Loucy (cell line): Measurements from ENCODE around the gene HEG1.

Source experiments
- H2AFZ ChIP-seq: fragments of 200-600 bp; sonication (generic); 2 replicates; pipeline ENCODE4 v1.6.0; 2016; ENCODE audit warnings: antibody characterized with exemption, mild to moderate bottlenecking, low read length, moderate library complexity
- H3F3A ChIP-seq: fragments of 200-600 bp; 2 replicates; pipeline ENCODE4 v1.6.0; 2016; ENCODE audit warnings: antibody characterized with exemption, low read depth, mild to moderate bottlenecking
- H3K27me3 ChIP-seq: fragments of 200-600 bp; sonication (generic); 2 replicates; pipeline ENCODE4 v1.6.1; 2014; ENCODE audit warnings: low read length, mild to moderate bottlenecking; ENCODE audit not compliant: insufficient read depth, poor library complexity, severe bottlenecking
- H3K36me3 ChIP-seq: fragments of 200-600 bp; sonication (generic); 2 replicates; pipeline ENCODE4 v1.6.1; 2016; ENCODE audit warnings: low read length; ENCODE audit not compliant: insufficient read depth
- H3K4me1 ChIP-seq: fragments of 200-600 bp; sonication (generic); 2 replicates; pipeline ENCODE4 v1.5.1; 2014; ENCODE audit warnings: low read length, mild to moderate bottlenecking; ENCODE audit not compliant: insufficient read depth, poor library complexity, severe bottlenecking
- H3K4me2 ChIP-seq: fragments of 200-600 bp; sonication (generic); 2 replicates; pipeline ENCODE4 v1.6.0; 2014; ENCODE audit warnings: antibody characterized with exemption, low read length, low read depth, mild to moderate bottlenecking; ENCODE audit not compliant: poor library complexity, severe bottlenecking
- H3K4me3 ChIP-seq: fragments of 200-600 bp; sonication (generic); 2 replicates; pipeline ENCODE4 v1.5.1; 2014; ENCODE audit warnings: low read length, mild to moderate bottlenecking, mixed read lengths; ENCODE audit not compliant: poor library complexity, severe bottlenecking
- H3K79me2 ChIP-seq: fragments of 200-600 bp; sonication (generic); 2 replicates; pipeline ENCODE4 v1.6.1; 2014; ENCODE audit warnings: low read length; ENCODE audit not compliant: insufficient read depth
- H3K9ac ChIP-seq: fragments of 200-600 bp; sonication (generic); 2 replicates; pipeline ENCODE4 v1.6.0; 2014; ENCODE audit warnings: mild to moderate bottlenecking, low read depth, low read length, moderate library complexity; ENCODE audit not compliant: poor library complexity, severe bottlenecking
- H3K9me2 ChIP-seq: fragments of 200-600 bp; sonication (generic); replicated peaks from 2 replicates; pipeline ENCODE4 v1.6.1; 2016; ENCODE audit warnings: low read depth, low read length, mixed read lengths
- H3K9me3 ChIP-seq: fragments of 200-600 bp; sonication (generic); 2 replicates; pipeline ENCODE4 v1.6.1; 2014; ENCODE audit warnings: mild to moderate bottlenecking, antibody characterized with exemption, low read length, low read depth; ENCODE audit not compliant: insufficient read depth
- H4K20me1 ChIP-seq: fragments of 200-600 bp; sonication (generic); 2 replicates; pipeline ENCODE4 v1.6.0; 2014; ENCODE audit warnings: antibody characterized with exemption, low read length, mild to moderate bottlenecking; ENCODE audit not compliant: insufficient read depth, poor library complexity, severe bottlenecking
- EZH2phosphoT487 ChIP-seq: fragments of 200-600 bp; IDR thresholded peaks from 2 replicates; pipeline ENCODE4 v1.6.1; 2018; ENCODE audit warnings: antibody characterized with exemption, mild to moderate bottlenecking, moderate library complexity, borderline replicate concordance
- TF ChIP-seq, protein P1 (sequence below): fragments of 200-600 bp; sonication (generic); conservative IDR thresholded peaks from 2 replicates; pipeline ENCODE4 v1.5.1; 2014; ENCODE audit warnings: mild to moderate bottlenecking, antibody characterized with exemption, low read length

HEG1 gene

DNA sequence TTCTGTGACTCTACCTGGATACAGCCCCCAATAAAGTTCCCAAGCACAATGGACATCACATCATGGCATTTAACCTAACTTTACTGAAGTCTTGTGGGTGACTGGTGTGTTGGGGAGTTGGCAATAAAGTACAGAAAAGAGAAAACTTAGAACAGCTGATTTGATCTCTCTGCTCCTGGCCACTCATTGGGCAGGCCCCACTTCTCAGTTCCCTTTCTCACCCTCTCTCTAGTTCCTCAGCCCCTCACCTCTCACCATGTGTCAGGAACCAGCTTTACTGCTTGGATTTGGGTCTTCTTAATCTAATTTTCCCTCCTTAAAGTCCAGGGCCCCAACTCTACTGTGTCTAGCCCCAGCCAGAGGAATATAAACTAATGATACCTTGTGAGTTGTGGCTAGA is 120.5 kb downstream of the HEG1 start:
- Histone ChIP-seq H3K4me1 (no peaks in the 10 kb centered on the region), H3K9me2 (no peaks in the 10 kb centered on the region), H3K79me2 (no peaks in the 10 kb centered on the region), H3K4me2 (no peak overlapping the region), H4K20me1 (no peaks in the 10 kb centered on the region), H3K9me3 (no peaks in the 10 kb centered on the region), H3K27me3 (no peaks in the 10 kb centered on the region), H3F3A (no peaks in the 10 kb centered on the region), H3K9ac (no peak overlapping the region), H3K4me3 (no peak overlapping the region), H2AFZ (no peak overlapping the region), H3K36me3 (no peaks in the 10 kb centered on the region)
- no peak for TF ChIP-seq EZH2phosphoT487
- TF ChIP-seq, protein P1, sequence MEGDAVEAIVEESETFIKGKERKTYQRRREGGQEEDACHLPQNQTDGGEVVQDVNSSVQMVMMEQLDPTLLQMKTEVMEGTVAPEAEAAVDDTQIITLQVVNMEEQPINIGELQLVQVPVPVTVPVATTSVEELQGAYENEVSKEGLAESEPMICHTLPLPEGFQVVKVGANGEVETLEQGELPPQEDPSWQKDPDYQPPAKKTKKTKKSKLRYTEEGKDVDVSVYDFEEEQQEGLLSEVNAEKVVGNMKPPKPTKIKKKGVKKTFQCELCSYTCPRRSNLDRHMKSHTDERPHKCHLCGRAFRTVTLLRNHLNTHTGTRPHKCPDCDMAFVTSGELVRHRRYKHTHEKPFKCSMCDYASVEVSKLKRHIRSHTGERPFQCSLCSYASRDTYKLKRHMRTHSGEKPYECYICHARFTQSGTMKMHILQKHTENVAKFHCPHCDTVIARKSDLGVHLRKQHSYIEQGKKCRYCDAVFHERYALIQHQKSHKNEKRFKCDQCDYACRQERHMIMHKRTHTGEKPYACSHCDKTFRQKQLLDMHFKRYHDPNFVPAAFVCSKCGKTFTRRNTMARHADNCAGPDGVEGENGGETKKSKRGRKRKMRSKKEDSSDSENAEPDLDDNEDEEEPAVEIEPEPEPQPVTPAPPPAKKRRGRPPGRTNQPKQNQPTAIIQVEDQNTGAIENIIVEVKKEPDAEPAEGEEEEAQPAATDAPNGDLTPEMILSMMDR: no peak

DNA sequence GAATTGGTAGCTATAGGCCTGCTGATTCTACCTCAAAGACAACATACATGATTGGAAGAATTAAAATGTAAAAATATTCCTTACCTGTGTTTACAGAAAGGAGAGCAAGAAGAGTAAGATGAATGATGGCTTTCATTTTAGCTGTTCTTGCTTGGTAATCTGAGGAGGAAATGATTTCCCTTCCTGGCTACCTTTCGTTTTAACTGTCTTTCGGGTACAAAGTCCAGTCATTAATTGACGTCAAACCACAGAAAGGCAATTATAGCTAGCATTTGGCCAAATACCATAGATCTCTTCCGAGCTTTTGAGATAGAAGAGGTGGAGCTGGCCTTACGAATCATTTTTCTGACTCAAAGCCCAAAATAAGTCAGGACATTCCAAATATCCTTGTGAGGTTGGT is 121.2 kb downstream of the HEG1 start, which contains the start of gene MUC13:
TSS of gene MUC13 (minus strand) at position 175 of the 400 bp plus-strand sequence. CDS start at position 136, 39 bp downstream.
- no peaks in the 10 kb centered on the region for H3K79me2 ChIP-seq
- no peak within 1 kb of the TSS for H2AFZ ChIP-seq
- H3F3A ChIP-seq: no peaks in the 10 kb centered on the region
- no peaks in the 10 kb centered on the region for H3K9me3 ChIP-seq
- H4K20me1 ChIP-seq: no peaks in the 10 kb centered on the region
- H3K9me2 ChIP-seq: no peaks in the 10 kb centered on the region
- no peaks in the 10 kb centered on the region for H3K27me3 ChIP-seq
- H3K4me3 ChIP-seq: no peak within 1 kb of the TSS
- no peak for TF ChIP-seq EZH2phosphoT487
- TF ChIP-seq, protein P1: no peak
- no peak within 1 kb of the TSS for H3K4me2 ChIP-seq
- no peaks in the 10 kb centered on the region for H3K4me1 ChIP-seq
- no peak within 1 kb of the TSS for H3K9ac ChIP-seq
- H3K36me3 ChIP-seq: no peaks in the 10 kb centered on the region

DNA sequence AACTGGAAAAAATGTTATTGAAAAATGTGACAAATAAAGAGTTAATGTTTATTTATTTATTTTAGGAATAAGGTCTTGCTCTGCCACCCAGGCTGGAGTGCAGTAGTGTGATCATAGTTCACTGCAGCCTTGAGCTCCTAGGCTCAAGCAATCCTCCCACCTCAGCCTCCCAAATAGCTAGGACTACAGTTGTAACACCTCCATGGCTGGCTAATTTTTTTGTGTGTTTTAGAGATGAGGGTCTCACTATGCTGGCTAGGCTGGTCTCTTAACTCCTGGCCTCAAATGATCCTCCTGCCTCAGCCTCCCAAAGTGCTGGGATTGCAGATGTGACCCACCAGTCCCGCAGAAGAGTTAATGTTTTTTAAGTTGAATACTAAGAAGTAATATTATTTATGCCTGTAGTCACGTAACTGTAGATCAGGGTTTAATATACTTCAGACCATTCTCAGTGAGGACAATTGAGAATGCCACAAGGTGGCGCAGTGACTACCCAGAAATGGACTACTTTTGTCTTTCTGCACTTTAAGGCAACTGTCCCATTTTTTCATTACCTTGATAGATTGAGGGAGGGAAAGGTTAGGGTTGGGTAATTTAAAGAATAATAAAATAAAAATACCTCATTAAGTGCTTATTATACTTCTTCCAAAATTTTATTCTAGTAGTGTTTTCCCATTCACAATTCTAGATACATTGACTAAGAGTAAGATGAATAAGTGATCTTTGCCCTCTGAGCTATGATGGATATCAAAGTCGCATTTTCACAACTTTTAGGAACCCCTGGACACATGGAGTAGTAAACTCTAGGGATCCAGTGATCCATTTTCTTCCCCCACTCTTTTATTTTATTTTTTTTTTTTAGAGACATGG is 127.2 kb downstream of the HEG1 start:
- Histone ChIP-seq H3K9me3 (no peaks in the 10 kb centered on the region), H3K27me3 (no peaks in the 10 kb centered on the region), H3K9me2 (no peaks in the 10 kb centered on the region), H3K36me3 (no peaks in the 10 kb centered on the region), H3K4me2 (no peak overlapping the region), H3K4me1 (no peaks in the 10 kb centered on the region), H4K20me1 (no peaks in the 10 kb centered on the region), H3K4me3 (no peak overlapping the region), H3K79me2 (no peaks in the 10 kb centered on the region), H3K9ac (no peak overlapping the region), H3F3A (no peaks in the 10 kb centered on the region), H2AFZ (no peak overlapping the region)
- TF ChIP-seq, protein P1: peak; percentile 74
- no peak for TF ChIP-seq EZH2phosphoT487
